Panc1 (cell line): Measurements from ENCODE around the gene TSPAN33. TPM values are rescaled to one million over a fixed set of nuclear protein-coding genes. Genes with fewer than 3 reads are reported as not detected.

Source experiments
- ATAC-seq: fragments of 200-7000 bp; cut with Tn5 transposase; 2 replicates; pipeline ENCODE4 v1.9.1; 2020; ENCODE audit warnings: mild to moderate bottlenecking, moderate library complexity
- BruUV-seq: library from RNA; stranded (reverse); fragments of 400-500 nt; replicated peaks from 2 replicates; lab custom pipeline; 2021; lab: Mats Ljungman, UMichigan
- CTCF ChIA-PET: fragments of 300-600 bp; sonication (Branson Sonifier 250); formaldehyde crosslinking; loops from one replicate; lab custom pipeline; 2022; ENCODE audit warnings: antibody characterized with exemption; lab: Charles Lee
- POLR2A ChIA-PET: fragments of 300-600 bp; sonication (Branson Sonifier 250); formaldehyde crosslinking; loops from one replicate; lab custom pipeline; 2022; ENCODE audit warnings: antibody characterized with exemption; lab: Charles Lee
- DNase-seq: peaks from one replicate; pipeline ENCODE4 v3.0.0-alpha.2; 2010; ENCODE audit warnings: low read depth, low spot score
- H3K27ac ChIP-seq: 2 replicates; pipeline ENCODE4 v1.5.1; 2011; ENCODE audit warnings: mild to moderate bottlenecking, low read length, inconsistent platforms
- H3K27me3 ChIP-seq: fragments of 200-500 bp; sonication (Bioruptor generic); 2 replicates; pipeline ENCODE4 v1.6.0; 2014; ENCODE audit warnings: low read length, inconsistent platforms; ENCODE audit not compliant: control insufficient read depth, insufficient read depth
- H3K36me3 ChIP-seq: fragments of 200-500 bp; sonication (Bioruptor generic); 2 replicates; pipeline ENCODE4 v1.5.1; 2014; ENCODE audit warnings: inconsistent platforms, mild to moderate bottlenecking, low read length, moderate library complexity; ENCODE audit not compliant: control insufficient read depth, insufficient read depth
- H3K4me1 ChIP-seq: 2 replicates; pipeline ENCODE4 v1.5.1; 2011; ENCODE audit warnings: inconsistent platforms, mild to moderate bottlenecking, low read length, moderate library complexity; ENCODE audit not compliant: control insufficient read depth, insufficient read depth
- H3K4me3 ChIP-seq, 2 experiments: 2 replicates each; pipeline ENCODE4 v1.5.1; 2011 to 2012; ENCODE audit warnings: low read depth in 2 of 2, low read length in 2 of 2, mild to moderate bottlenecking in 2 of 2, inconsistent platforms in 1 of 2, moderate library complexity in 1 of 2
- H3K9me3 ChIP-seq: fragments of 200-500 bp; sonication (Bioruptor generic); 2 replicates; pipeline ENCODE4 v1.5.1; 2014; ENCODE audit warnings: low read depth, mild to moderate bottlenecking, inconsistent platforms, low read length, moderate library complexity; ENCODE audit not compliant: control insufficient read depth, insufficient read depth
- CTCF ChIP-seq: fragments of 450-650 bp; IDR thresholded peaks from 2 replicates; pipeline ENCODE4 v1.5.1; 2017; ENCODE audit warnings: mild to moderate bottlenecking
- POLR2AphosphoS5 ChIP-seq: IDR thresholded peaks from 2 replicates; pipeline ENCODE4 v1.6.1; 2012; ENCODE audit warnings: mild to moderate bottlenecking, low read depth, low read length, moderate library complexity
- REST ChIP-seq, 2 experiments: IDR thresholded peaks; 2 replicates each; pipeline ENCODE4 v1.6.1; 2011 to 2012; ENCODE audit warnings: low read depth in 2 of 2, control low read depth in 1 of 2, low read length in 1 of 2, mild to moderate bottlenecking in 1 of 2, moderate library complexity in 1 of 2; ENCODE audit not compliant: insufficient read depth in 1 of 2
- SIN3A ChIP-seq: IDR thresholded peaks from 2 replicates; pipeline ENCODE4 v1.6.1; 2012; ENCODE audit warnings: low read depth, mild to moderate bottlenecking, low read length, moderate library complexity, borderline replicate concordance; ENCODE audit not compliant: insufficient read depth
- TCF7L2 ChIP-seq: IDR thresholded peaks from 2 replicates; pipeline ENCODE4 v1.6.1; 2011; ENCODE audit warnings: mild to moderate bottlenecking, low read depth, low read length, inconsistent platforms
- in situ Hi-C: cut with HindIII; loops from 2 replicates; pipeline ENCODE4 v1.10.0; 2016; ENCODE audit warnings: low sequenced_read_pairs, low pct_unique_long_range_greater_than_20kb
- intact Hi-C: fragments of 100-400 bp; cut with micrococcal nuclease; formaldehyde crosslinking; loops from one replicate; pipeline ENCODE4 v1.10.0; 2022; ENCODE audit not compliant: unreplicated experiment
- total RNA-seq: library from RNA; stranded (reverse); gene quantifications from one replicate; pipeline ENCODE4 v1.2.1, GENCODE V29; 2021; ENCODE audit not compliant: unreplicated experiment

TSPAN33 gene
- total RNA-seq, 1 experiment from 2014 or later = 5.4 TPM

GRCh38 chr7:129122078-129122750 is 22.3 kb upstream of the TSPAN33 start:
- Histone ChIP-seq H3K4me1 (no peaks in the 10 kb centered on the region), H3K36me3 (no peaks in the 10 kb centered on the region), H3K4me3 (no peak overlapping the region), H3K27ac (no peak overlapping the region), H3K9me3 (peaks cover 4% of the 10 kb centered on the region; the same call in 1 of the 2 replicates), H3K27me3 (no peaks in the 10 kb centered on the region)
- TF ChIP-seq POLR2AphosphoS5 = no peak
- TF ChIP-seq SIN3A = no peak
- no peak for TF ChIP-seq CTCF
- no peak for TF ChIP-seq REST (IDR thresholded peaks at IDR 0.05; ENCODE audit: insufficient read depth in 1 of 2, low read depth in 2 of 2, low read length in 1 of 2)
- no peak for TF ChIP-seq TCF7L2
- ChIA-PET CTCF (no interaction called here), POLR2A (no interaction called here)
- DNase-seq (no peak), ATAC-seq (no peak)
- no TSS peak for BruUV-seq
- intact Hi-C loops = no loop called here
- in situ Hi-C loops = no loop called here

- in situ Hi-C loops (no loop called here), intact Hi-C loops (no loop called here)
- ChIA-PET POLR2A (no interaction called here), CTCF (no interaction called here)
- Histone ChIP-seq H3K4me1 (no peaks in the 10 kb centered on the region), H3K4me3 (no peak overlapping the region), H3K36me3 (no peaks in the 10 kb centered on the region), H3K9me3 (peaks cover 4% of the 10 kb centered on the region; the same call in 1 of the 2 replicates), H3K27me3 (no peaks in the 10 kb centered on the region), H3K27ac (no peak overlapping the region)
- ATAC-seq (no peak), DNase-seq (no peak)
- TF ChIP-seq SIN3A (no peak), POLR2AphosphoS5 (no peak), TCF7L2 (no peak), REST (IDR thresholded peaks at IDR 0.05; ENCODE audit: insufficient read depth in 1 of 2, low read depth in 2 of 2, low read length in 1 of 2) (no peak), CTCF (no peak)
- BruUV-seq = no TSS peak
Measured at GRCh38 chr7:129122751-129123509, 21.6 kb upstream of the TSPAN33 start.
